ENCODE data around the gene RGS3.
"Not testable (repeated sequence)": the region's sequence is repeated elsewhere in the genome, so short reads cannot be mapped to it uniquely, and the experiment has no call there.

DNA sequence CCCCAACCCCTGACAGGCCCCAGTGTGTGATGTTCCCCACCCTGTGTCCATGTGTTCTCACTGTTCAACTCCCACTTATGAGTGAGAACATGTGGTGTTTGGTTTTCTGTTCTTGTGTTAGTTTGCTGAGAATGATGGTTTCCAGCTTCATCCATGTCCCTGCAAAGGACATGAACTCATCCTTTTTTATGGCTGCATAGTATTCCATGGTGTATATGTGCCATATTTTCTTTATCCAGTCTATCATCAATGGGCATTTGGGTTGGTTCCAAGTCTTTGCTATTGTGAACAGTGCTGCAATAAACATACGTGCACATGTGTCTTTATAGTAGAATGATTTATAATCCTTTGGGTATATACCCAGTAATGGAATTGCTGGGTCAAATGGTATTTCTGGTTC is 25.8 kb upstream of the RGS3 start:
- TF ChIP-seq, protein P1, sequence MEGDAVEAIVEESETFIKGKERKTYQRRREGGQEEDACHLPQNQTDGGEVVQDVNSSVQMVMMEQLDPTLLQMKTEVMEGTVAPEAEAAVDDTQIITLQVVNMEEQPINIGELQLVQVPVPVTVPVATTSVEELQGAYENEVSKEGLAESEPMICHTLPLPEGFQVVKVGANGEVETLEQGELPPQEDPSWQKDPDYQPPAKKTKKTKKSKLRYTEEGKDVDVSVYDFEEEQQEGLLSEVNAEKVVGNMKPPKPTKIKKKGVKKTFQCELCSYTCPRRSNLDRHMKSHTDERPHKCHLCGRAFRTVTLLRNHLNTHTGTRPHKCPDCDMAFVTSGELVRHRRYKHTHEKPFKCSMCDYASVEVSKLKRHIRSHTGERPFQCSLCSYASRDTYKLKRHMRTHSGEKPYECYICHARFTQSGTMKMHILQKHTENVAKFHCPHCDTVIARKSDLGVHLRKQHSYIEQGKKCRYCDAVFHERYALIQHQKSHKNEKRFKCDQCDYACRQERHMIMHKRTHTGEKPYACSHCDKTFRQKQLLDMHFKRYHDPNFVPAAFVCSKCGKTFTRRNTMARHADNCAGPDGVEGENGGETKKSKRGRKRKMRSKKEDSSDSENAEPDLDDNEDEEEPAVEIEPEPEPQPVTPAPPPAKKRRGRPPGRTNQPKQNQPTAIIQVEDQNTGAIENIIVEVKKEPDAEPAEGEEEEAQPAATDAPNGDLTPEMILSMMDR (IDR thresholded peaks at IDR 0.05) = not testable (repeated sequence)
- not testable (repeated sequence) for TF ChIP-seq POLR2A, EP300 (IDR thresholded peaks at IDR 0.05)

Data from sigmoid colon (tissue), 4 donors.